Esophagus (tissue), 2 donors: ENCODE results near the gene INPP4B. TPM values are rescaled to one million over a fixed set of nuclear protein-coding genes. Genes with fewer than 3 reads are reported as not detected.
"Not testable (repeated sequence)": the region's sequence is repeated elsewhere in the genome, so short reads cannot be mapped to it uniquely, and the experiment has no call there.

Experiments used
- H3K27ac ChIP-seq, 2 donors: one replicate each; pipeline ENCODE4 v1.5.1; 2013; ENCODE audit warnings: low read depth in 2 of 2, mild to moderate bottlenecking in 2 of 2, inconsistent platforms in 1 of 2, low read length in 1 of 2, moderate library complexity in 1 of 2
- H3K27me3 ChIP-seq, 2 donors: one replicate each; pipeline ENCODE4 v1.6.1; 2013; ENCODE audit warnings: low read length in 2 of 2, control low read depth in 1 of 2, mild to moderate bottlenecking in 1 of 2; ENCODE audit not compliant: insufficient read depth in 2 of 2, control insufficient read depth in 1 of 2
- H3K36me3 ChIP-seq, 2 donors: one replicate each; pipeline ENCODE4 v1.6.1; 2013; ENCODE audit warnings: low read length in 1 of 2; ENCODE audit not compliant: control insufficient read depth in 2 of 2, insufficient read depth in 2 of 2
- H3K4me1 ChIP-seq, 2 donors: one replicate each; pipeline ENCODE4 v1.6.1; 2013; ENCODE audit warnings: low read length in 1 of 2; ENCODE audit not compliant: control insufficient read depth in 2 of 2, insufficient read depth in 2 of 2
- H3K4me3 ChIP-seq, 2 donors: one replicate each; pipeline ENCODE4 v1.5.1; 2013; ENCODE audit warnings: low read length in 2 of 2, mild to moderate bottlenecking in 2 of 2, low read depth in 1 of 2, moderate library complexity in 1 of 2
- H3K9me3 ChIP-seq, 2 donors: one replicate each; pipeline ENCODE4 v1.6.1; 2013; ENCODE audit warnings: mild to moderate bottlenecking in 2 of 2, low read depth in 1 of 2, low read length in 1 of 2, moderate library complexity in 1 of 2; ENCODE audit not compliant: control insufficient read depth in 2 of 2, insufficient read depth in 1 of 2
- WGBS, 2 donors: extraction: QIAGEN DNeasy Blood & Tissue Kit; methylation state at CpG; one replicate each; pipeline ENCODE4 v1.1.7; 2013; 5-methylcytosine and 5-hydroxymethylcytosine counted together
- polyA plus RNA-seq, 2 donors: library from polyadenylated mRNA; stranded (reverse); fragments of 200-250 nt; gene quantifications; one replicate each; pipeline ENCODE4 v1.2.3, GENCODE V29; 2013
- donor health status: healthy with polysubstance abuse.
- donor health status: Bipolar disorder and iron deficiency.

INPP4B gene
- polyA plus RNA-seq, 2 donors, result 2.5 to 4.4 TPM

DNA sequence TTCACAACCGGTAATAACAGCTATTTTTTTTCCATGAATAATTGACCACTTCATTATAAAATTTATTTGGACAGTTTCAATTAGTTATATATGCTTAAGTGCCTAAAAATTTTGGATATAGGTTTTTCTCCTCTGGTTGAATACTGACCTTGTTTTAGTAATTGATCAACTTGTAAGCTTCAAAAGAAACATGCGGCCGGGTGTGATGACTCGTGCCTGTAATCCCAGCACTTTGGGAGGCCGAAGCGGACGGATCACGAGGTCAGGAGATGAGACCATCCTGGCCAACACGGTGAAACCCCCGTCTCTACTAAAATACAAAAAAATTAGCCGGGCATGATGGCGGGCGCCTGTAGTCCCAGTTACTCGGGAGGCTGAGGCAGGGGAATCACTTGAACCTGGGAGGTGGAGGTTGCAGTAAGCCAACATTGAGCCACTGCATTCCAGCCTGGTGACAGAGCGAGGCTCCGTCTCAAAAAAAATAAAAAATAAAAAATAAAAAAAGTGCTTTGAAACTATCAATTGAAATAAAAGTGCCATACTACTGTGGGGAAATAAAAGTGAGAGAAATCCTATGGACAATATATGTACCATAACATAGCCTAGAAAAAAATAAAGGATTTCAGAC lies 448.6 kb downstream of the INPP4B start:
- not testable (repeated sequence) for H3K36me3 ChIP-seq, H3K27ac ChIP-seq, H3K27me3 ChIP-seq, H3K4me3 ChIP-seq, H3K9me3 ChIP-seq, H3K4me1 ChIP-seq
- 94 to 95% methylated on average over 16 of the region's 16 CpGs for WGBS, 2 donors

DNA sequence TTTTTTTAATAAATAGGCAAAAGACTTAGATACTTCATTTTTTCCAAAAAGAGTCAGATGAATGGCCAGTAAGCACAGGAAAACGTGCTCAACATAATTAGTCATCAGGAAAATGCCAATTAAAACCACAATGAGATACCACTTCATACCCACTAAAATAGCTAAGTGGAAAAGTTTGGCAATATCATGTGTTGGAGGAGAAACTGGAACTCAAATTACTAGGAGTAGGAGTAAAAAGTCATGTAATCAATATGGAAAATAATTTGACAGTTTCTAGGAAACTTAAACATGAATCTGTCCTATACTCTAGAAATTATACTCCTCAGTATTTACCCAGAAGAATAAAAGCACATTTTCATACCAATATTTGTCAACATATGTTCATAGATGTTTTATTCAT lies 449.8 kb downstream of the INPP4B start:
- Histone ChIP-seq H3K36me3 (no peaks in the 10 kb centered on the region), H3K4me3 (no peak overlapping the region), H3K27ac (no peak overlapping the region)

DNA sequence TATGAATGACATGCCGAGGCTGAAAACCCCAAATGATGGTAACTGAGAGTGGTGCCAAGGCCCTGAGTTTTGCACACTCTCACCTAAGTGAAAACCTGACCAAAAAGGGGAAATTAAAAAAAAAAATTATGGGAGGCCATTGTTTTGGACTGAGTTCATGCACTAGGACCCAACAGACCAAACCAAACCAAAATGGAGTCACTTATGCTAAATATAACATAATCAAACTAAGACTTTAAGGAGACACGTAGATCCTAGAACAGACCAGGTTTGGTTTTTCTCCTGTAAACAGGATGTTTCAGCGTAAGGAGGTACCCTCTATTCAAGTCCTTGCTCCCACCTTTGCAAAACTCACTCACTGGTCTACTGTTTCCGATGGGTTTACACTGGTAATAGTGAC lies 453.0 kb downstream of the INPP4B start:
- H3K4me1 ChIP-seq, result no peaks in the 10 kb centered on the region
- H3K9me3 ChIP-seq, result no peaks in the 10 kb centered on the region
- H3K4me3 ChIP-seq, result no peak overlapping the region
- no peaks in the 10 kb centered on the region for H3K27me3 ChIP-seq
- H3K27ac ChIP-seq, result no peak overlapping the region
- H3K36me3 ChIP-seq, result no peaks in the 10 kb centered on the region
- WGBS, 2 donors, result 90 to 96% methylated on average over 4 of the region's 4 CpGs

More for the DNA sequence above, 449.8 kb downstream of the INPP4B start:
- H3K27me3 ChIP-seq, result no peaks in the 10 kb centered on the region
- 27 to 28% methylated on average over 1 of the region's 1 CpG for WGBS, 2 donors
- H3K4me1 ChIP-seq, result no peaks in the 10 kb centered on the region
- no peaks in the 10 kb centered on the region for H3K9me3 ChIP-seq

DNA sequence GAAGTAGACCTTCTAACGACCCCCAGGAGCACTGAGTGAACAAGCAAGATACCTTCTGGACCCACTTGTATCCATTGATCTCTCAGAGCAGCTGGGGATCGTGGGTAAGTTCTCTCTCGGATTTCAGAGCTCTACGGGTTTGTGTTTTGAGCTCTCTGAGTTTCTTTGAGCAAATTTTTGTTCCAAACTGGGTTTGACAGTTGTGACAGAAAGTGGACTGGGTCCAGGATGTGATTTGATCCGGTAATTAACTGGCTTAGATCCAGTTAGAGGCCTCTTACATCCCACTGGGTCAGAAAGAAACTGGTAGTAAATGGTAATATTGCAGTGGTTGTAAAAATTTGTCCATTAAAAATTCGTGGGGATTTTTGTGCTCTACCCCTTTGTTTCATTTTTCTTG lies 459.2 kb downstream of the INPP4B start:
- no peaks in the 10 kb centered on the region for H3K9me3 ChIP-seq
- 76 to 80% methylated on average over 6 of the region's 6 CpGs for WGBS, 2 donors
- no peak overlapping the region for H3K4me3 ChIP-seq
- H3K4me1 ChIP-seq, result peaks cover 0 to 2% of the 10 kb centered on the region in 2 donors
- no peaks in the 10 kb centered on the region for H3K27me3 ChIP-seq
- H3K27ac ChIP-seq, result no peak overlapping the region
- H3K36me3 ChIP-seq, result no peaks in the 10 kb centered on the region

DNA sequence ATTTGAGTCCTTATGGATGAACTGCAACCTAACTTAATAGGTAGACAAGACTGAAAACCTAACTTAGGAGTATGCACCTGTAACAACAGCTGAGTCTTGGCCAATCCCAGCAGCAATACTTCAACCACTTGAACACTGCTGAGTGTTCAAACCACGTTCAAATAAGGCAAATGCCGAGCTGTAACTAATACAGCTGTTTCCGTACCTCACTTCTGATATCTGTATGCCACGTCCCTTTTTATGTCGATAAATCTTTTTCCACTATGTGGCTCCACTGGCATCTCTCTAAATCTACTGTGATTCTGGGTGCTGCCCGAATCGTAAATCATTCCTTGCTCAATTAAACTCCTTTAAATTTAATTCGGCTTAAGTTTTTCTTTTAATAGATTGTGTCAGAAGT lies 459.7 kb downstream of the INPP4B start:
- Histone ChIP-seq H3K36me3 (no peaks in the 10 kb centered on the region), H3K4me1 (peaks cover 0 to 2% of the 10 kb centered on the region in 2 donors), H3K27me3 (no peaks in the 10 kb centered on the region), H3K4me3 (no peak overlapping the region), H3K27ac (no peak overlapping the region), H3K9me3 (no peaks in the 10 kb centered on the region)
- WGBS, 2 donors, result 91 to 94% methylated on average over 8 of the region's 8 CpGs

DNA sequence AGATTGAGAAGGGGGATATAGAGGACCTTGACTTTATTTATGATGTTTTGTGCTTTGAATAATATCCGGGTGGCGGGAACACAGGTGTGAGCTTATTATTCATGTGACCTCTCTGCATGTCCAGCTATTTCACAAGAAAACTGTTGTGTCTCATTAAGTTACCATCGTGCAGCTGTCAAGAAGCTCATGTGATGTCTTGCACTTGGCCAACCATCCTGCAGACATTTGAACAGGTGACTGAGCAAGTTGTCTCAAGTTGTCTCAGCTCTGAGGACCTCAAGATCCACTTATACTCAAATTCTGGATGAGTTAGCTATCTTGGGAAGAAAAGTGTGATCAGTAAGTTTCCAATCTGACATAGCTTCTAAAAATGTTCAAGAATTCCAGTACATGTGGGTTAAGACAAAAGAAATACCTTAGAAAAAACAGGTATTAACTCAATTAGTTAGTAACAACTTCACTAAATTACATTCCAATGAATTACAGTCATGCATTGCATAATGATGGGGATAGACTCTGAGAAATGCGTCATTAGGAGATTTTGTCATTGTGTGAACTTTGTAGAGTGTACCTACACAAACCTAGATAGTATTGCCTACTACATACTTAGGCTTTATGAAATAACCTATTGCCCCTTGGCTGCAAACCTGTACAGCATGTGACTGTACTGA lies 462.2 kb downstream of the INPP4B start:
- Histone ChIP-seq H3K36me3 (no peaks in the 10 kb centered on the region), H3K9me3 (no peaks in the 10 kb centered on the region), H3K4me3 (no peak overlapping the region), H3K27ac (no peak overlapping the region), H3K27me3 (no peaks in the 10 kb centered on the region), H3K4me1 (peaks cover 0 to 4% of the 10 kb centered on the region in 2 donors)
- 87 to 89% methylated on average over 4 of the region's 4 CpGs for WGBS, 2 donors

DNA sequence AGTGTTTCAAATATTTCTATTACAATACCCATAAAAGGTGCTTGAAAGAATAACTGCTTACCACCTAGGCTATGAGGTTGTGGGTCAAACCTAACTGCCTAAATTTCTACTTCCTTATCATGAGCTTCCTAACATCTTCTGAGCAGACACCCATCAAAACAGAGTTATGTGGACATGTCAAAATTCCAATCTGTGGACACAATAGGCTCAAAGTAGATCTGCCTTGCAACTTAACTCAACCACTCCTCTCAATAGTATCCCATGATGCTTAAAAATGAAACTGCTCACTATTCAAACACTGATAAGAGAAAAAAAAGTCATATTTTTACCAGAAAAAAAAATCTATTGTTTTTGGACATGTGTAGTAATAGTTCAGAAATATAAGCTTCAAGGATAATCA lies 462.7 kb downstream of the INPP4B start:
- H3K36me3 ChIP-seq, result no peaks in the 10 kb centered on the region
- H3K4me3 ChIP-seq, result no peak overlapping the region
- H3K27ac ChIP-seq, result no peak overlapping the region
- H3K4me1 ChIP-seq, result peaks cover 0 to 4% of the 10 kb centered on the region in 2 donors
- H3K9me3 ChIP-seq, result no peaks in the 10 kb centered on the region
- no peaks in the 10 kb centered on the region for H3K27me3 ChIP-seq

DNA sequence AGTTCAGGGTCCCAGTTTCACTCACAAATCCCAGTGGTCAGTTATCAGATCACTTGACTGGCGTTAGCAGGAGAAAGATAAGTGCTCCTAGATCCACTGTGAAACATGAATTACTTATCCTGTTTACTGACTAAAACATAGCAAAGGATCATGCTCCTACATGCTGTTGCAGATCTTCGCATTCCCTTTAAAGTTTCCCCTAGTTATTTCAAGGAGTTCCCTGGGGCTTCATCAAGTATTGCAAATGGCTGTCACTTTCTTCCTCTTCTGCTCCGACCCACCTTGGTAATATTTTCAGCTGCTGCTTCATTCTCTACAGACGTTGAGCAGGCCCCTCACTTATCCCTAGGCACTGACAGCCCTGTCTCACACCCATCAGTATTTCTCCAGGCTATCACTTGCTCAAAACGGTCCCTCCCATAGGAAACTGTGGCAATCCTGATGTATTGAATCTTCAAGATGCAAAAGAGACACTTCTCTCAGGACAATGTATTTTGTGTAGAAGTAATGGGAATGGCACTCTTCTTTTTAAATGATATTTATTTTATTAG lies 466.0 kb downstream of the INPP4B start:
- H3K4me1 ChIP-seq, result peaks cover 0 to 3% of the 10 kb centered on the region in 2 donors
- H3K27me3 ChIP-seq, result no peaks in the 10 kb centered on the region
- 42 to 67% methylated on average over 5 of the region's 5 CpGs for WGBS, 2 donors
- no peak overlapping the region for H3K27ac ChIP-seq
- no peaks in the 10 kb centered on the region for H3K36me3 ChIP-seq
- H3K4me3 ChIP-seq, result no peak overlapping the region
- H3K9me3 ChIP-seq, result no peaks in the 10 kb centered on the region

DNA sequence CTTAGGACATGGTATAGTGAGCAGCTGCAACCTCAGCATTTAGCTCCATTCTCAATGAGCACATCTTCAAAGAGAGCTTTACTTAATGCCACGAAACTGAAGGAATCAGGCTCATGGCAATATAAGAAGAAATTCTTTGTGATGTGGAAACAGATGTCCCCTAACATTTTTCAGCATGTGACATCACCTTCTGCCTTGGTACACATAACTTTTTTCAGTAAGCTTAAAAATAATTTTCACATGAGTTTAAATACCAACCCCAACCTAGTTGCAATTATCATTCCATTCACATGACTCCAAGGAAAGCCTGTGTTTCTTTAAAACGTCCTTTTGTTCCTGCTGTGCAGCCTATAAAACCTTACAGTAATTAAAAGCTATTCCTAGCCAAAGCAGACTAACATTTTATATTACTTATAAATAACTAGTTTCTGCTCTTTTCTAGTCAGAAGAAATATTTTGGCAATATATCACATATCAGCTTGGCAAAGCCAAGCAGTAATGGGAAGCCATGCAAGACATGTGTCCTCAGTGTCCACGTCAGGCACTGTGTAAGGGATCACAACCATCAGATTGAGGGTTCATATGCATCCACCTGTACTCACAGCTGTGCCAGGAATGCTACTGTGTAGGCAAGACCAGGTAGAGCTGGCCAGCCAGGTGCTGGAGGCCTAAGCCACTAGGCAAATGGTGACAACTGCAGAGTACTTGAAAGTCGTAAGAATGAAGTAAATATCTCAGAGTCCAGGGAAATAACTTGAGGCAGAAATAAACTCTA lies 466.6 kb downstream of the INPP4B start:
- Histone ChIP-seq H3K4me3 (no peak overlapping the region), H3K36me3 (no peaks in the 10 kb centered on the region), H3K9me3 (no peaks in the 10 kb centered on the region), H3K27me3 (no peaks in the 10 kb centered on the region), H3K4me1 (peaks cover 0 to 3% of the 10 kb centered on the region in 2 donors), H3K27ac (no peak overlapping the region)
- 50 to 60% methylated on average over 4 of the region's 4 CpGs for whole genome bisulfite sequencing, 2 donors
